SK-N-SH (cell line): ENCODE measurements around the gene SLC6A8. TPM values are rescaled to one million over a fixed set of nuclear protein-coding genes. Genes with fewer than 3 reads are reported as not detected.

ENCODE experiments used
- CTCF ChIA-PET: fragments of 300-600, 350-600 bp; formaldehyde crosslinking; extraction: SDS; loops from one replicate; lab custom pipeline; 2021; lab: Yijun Ruan, JAX
- POLR2A ChIA-PET: fragments of 350-600 bp; sonication (Branson Sonifier 250); formaldehyde crosslinking; extraction: SDS; loops from one replicate; lab custom pipeline; 2020; ENCODE audit warnings: antibody characterized with exemption, inconsistent platforms; lab: Yijun Ruan, JAX
- DNase-seq: peaks from one replicate; pipeline ENCODE4 v3.0.0; 2012
- H2AFZ ChIP-seq: fragments of 200-600 bp; sonication (generic); 2 replicates; pipeline ENCODE4 v1.8.1; 2016; ENCODE audit warnings: antibody characterized with exemption, mild to moderate bottlenecking, low read depth
- H3F3A ChIP-seq: fragments of 200-600 bp; sonication (generic); replicated peaks from 2 replicates; pipeline ENCODE3; 2016; ENCODE audit warnings: antibody characterized with exemption, mild to moderate bottlenecking; ENCODE audit not compliant: insufficient read depth
- H3K27ac ChIP-seq, 2 experiments: fragments of 200-500 bp in 1 of 2; fragments of 200-600 bp in 1 of 2; sonication (Bioruptor generic) in 1 of 2; sonication (generic), shearing (Covaris generic) in 1 of 2; 2 replicates each; pipeline versions ENCODE4 v1.5.1 to v1.6.1; 2014 to 2016; ENCODE audit warnings: low read depth in 2 of 2, inconsistent platforms in 1 of 2, low read length in 1 of 2, mild to moderate bottlenecking in 1 of 2, mixed read lengths in 1 of 2
- H3K27me3 ChIP-seq: fragments of 200-600 bp; sonication (generic), shearing (Covaris generic); 2 replicates; pipeline ENCODE4 v1.6.1; 2016; ENCODE audit warnings: mixed run types; ENCODE audit not compliant: insufficient read depth
- H3K36me3 ChIP-seq, 2 experiments: fragments of 200-500 bp in 1 of 2; fragments of 200-600 bp in 1 of 2; sonication (Bioruptor generic) in 1 of 2; sonication (generic) in 1 of 2; replicated peaks in 1 of 2; 2 replicates each; pipeline versions ENCODE3 to v1.5.1; 2014 to 2016; ENCODE audit warnings: low read length in 1 of 2, mild to moderate bottlenecking in 1 of 2; ENCODE audit not compliant: insufficient read depth in 2 of 2, control insufficient read depth in 1 of 2
- H3K4me1 ChIP-seq, 2 experiments: fragments of 200-500 bp in 1 of 2; fragments of 200-600 bp in 1 of 2; sonication (Bioruptor generic) in 1 of 2; sonication (generic), shearing (Covaris generic) in 1 of 2; 2 replicates each; pipeline versions ENCODE4 v1.5.1 to v1.6.1; 2014 to 2016; ENCODE audit warnings: low read depth in 1 of 2, low read length in 1 of 2, mixed run types in 1 of 2; ENCODE audit not compliant: insufficient read depth in 2 of 2, control insufficient read depth in 1 of 2
- H3K4me2 ChIP-seq: fragments of 200-600 bp; sonication (generic), shearing (Covaris generic); 2 replicates; pipeline ENCODE4 v1.6.1; 2017; ENCODE audit warnings: mixed run types
- H3K4me3 ChIP-seq, 2 experiments: fragments of 200-500 bp in 1 of 2; fragments of 200-600 bp in 1 of 2; sonication (Bioruptor generic) in 1 of 2; sonication (generic), shearing (Covaris generic) in 1 of 2; 2 replicates each; pipeline versions ENCODE4 v1.5.1 to v1.8.1; 2014 to 2016; ENCODE audit warnings: low read depth in 2 of 2, inconsistent platforms in 1 of 2, low read length in 1 of 2, mild to moderate bottlenecking in 1 of 2, mixed read lengths in 1 of 2, moderate library complexity in 1 of 2
- H3K79me2 ChIP-seq: fragments of 200-600 bp; sonication (generic); 2 replicates; pipeline ENCODE4 v1.8.1; 2017; ENCODE audit warnings: mild to moderate bottlenecking; ENCODE audit not compliant: insufficient read depth
- H3K9ac ChIP-seq: fragments of 200-600 bp; sonication (generic); 2 replicates; pipeline ENCODE4 v1.6.1; 2017; ENCODE audit warnings: mixed run types
- H3K9me2 ChIP-seq: fragments of 200-600 bp; sonication (generic); 2 replicates; pipeline ENCODE4 v1.6.1; 2017; ENCODE audit warnings: mixed run types
- H3K9me3 ChIP-seq: fragments of 200-600 bp; sonication (generic); 2 replicates; pipeline ENCODE4 v1.6.1; 2017; ENCODE audit warnings: mixed run types, mild to moderate bottlenecking, moderate library complexity
- H4K20me1 ChIP-seq: fragments of 200-600 bp; sonication (generic); 2 replicates; pipeline ENCODE4 v1.6.1; 2017; ENCODE audit warnings: mild to moderate bottlenecking, mixed run types; ENCODE audit not compliant: insufficient read depth
- CHD2 ChIP-seq: fragments of 150-350 bp; IDR thresholded peaks from 2 replicates; pipeline ENCODE4 v1.6.1; 2018; ENCODE audit warnings: low read length; ENCODE audit not compliant: partially characterized antibody
- CTCF ChIP-seq: fragments of 200-600 bp; sonication (generic); IDR thresholded peaks from 2 replicates; pipeline ENCODE4 v1.6.1; 2017; ENCODE audit warnings: antibody characterized with exemption, mild to moderate bottlenecking, moderate library complexity
- ELF1 ChIP-seq: IDR thresholded peaks from 2 replicates; pipeline ENCODE4 v1.4.0; 2012
- EP300 ChIP-seq, 2 experiments: IDR thresholded peaks; 2 replicates each; pipeline versions ENCODE4 v1.4.0 to v1.6.1; 2012; ENCODE audit warnings: borderline replicate concordance in 1 of 2, low read depth in 1 of 2, low read length in 1 of 2
- EZH2phosphoT487 ChIP-seq: fragments of 200-600 bp; sonication (generic); IDR thresholded peaks from 2 replicates; pipeline ENCODE4 v1.6.1; 2017; ENCODE audit warnings: low read depth, mixed run types, mild to moderate bottlenecking, antibody characterized with exemption, moderate library complexity, borderline replicate concordance
- FOXJ3 ChIP-seq: sonication (generic); formaldehyde crosslinking; IDR thresholded peaks from 2 replicates; pipeline ENCODE4 v1.5.1; 2020; ENCODE audit warnings: mild to moderate bottlenecking, missing genetic modification reagents
- GATA2 ChIP-seq: sonication (generic); formaldehyde crosslinking; IDR thresholded peaks from 2 replicates; pipeline ENCODE4 v1.5.0; 2020; ENCODE audit warnings: mild to moderate bottlenecking, missing genetic modification reagents
- MXI1 ChIP-seq: IDR thresholded peaks from 2 replicates; pipeline ENCODE4 v1.6.1; 2012; ENCODE audit warnings: mild to moderate bottlenecking, low read depth, low read length, improper control_type of control experiment
- NFIC ChIP-seq: IDR thresholded peaks from 2 replicates; pipeline ENCODE4 v1.4.0; 2012; ENCODE audit warnings: borderline replicate concordance
- NRF1 ChIP-seq: IDR thresholded peaks from 2 replicates; pipeline ENCODE4 v1.6.1; 2012; ENCODE audit warnings: low read depth, mild to moderate bottlenecking, low read length
- RCOR1 ChIP-seq: fragments of 150-350 bp; IDR thresholded peaks from 2 replicates; pipeline ENCODE4 v1.6.1; 2017; ENCODE audit warnings: antibody characterized with exemption, low read length
- RFX5 ChIP-seq: IDR thresholded peaks from 2 replicates; pipeline ENCODE4 v1.6.1; 2012; ENCODE audit warnings: mild to moderate bottlenecking, improper control_type of control experiment, low read length
- SIN3A ChIP-seq: IDR thresholded peaks from 2 replicates; pipeline ENCODE4 v1.6.1; 2012; ENCODE audit warnings: low read depth, mild to moderate bottlenecking, low read length, moderate library complexity, borderline replicate concordance
- SMC3 ChIP-seq: IDR thresholded peaks from 2 replicates; pipeline ENCODE4 v1.6.1; 2012; ENCODE audit warnings: low read depth, low read length, improper control_type of control experiment
- TAF1 ChIP-seq: IDR thresholded peaks from 2 replicates; pipeline ENCODE4 v1.6.1; 2012; ENCODE audit warnings: low read depth, mild to moderate bottlenecking, low read length, moderate library complexity, borderline replicate concordance
- USF1 ChIP-seq: IDR thresholded peaks from 2 replicates; pipeline ENCODE4 v1.4.0; 2012; ENCODE audit warnings: low read depth, borderline replicate concordance
- ZBTB33 ChIP-seq: IDR thresholded peaks from 2 replicates; pipeline ENCODE4 v1.4.0; 2012; ENCODE audit warnings: low read depth, borderline replicate concordance
- WGBS: methylation state at CpG from one replicate; pipeline ENCODE4 v1.1.6; 2017; ENCODE audit warnings: low lambda C conversion rate; 5-methylcytosine and 5-hydroxymethylcytosine counted together
- polyA plus RNA-seq, 3 experiments: library from polyadenylated mRNA; depleted of rRNA; stranded (reverse); fragments of >200 nt; gene quantifications; 2 replicates each; pipeline ENCODE4 v1.2.3, GENCODE V29; 2012

SLC6A8 gene
- polyA plus RNA-seq, 1 of the 3 experiments (the other 2 are of a cell fraction): 30.8 TPM

GRCh38 chrX:153668423-153669173 is 19.1 kb upstream of the SLC6A8 start:
- H4K20me1 ChIP-seq: no peaks in the 10 kb centered on the region
- H3K36me3 ChIP-seq: no peaks in the 10 kb centered on the region
- peaks cover 0 to 3% of the 10 kb centered on the region in 2 experiments; a peak in 1 of 4 replicates for H3K4me1 ChIP-seq
- TF ChIP-seq FOXJ3 (CRISPR knock-in tag) (no peak), RCOR1 (no peak), RFX5 (no peak), NFIC (no peak), CTCF (no peak), SMC3 (no peak), EP300 (IDR thresholded peaks at IDR 0.05; ENCODE audit: borderline replicate concordance in 1 of 2, low read depth in 1 of 2, low read length in 1 of 2) (no peak), EZH2phosphoT487 (no peak), MXI1 (no peak), CHD2 (no peak), USF1 (no peak), ELF1 (no peak), ZBTB33 (no peak), NRF1 (no peak), TAF1 (no peak), SIN3A (no peak), GATA2 (CRISPR knock-in tag) (no peak)
- no peak overlapping the region for H3K4me2 ChIP-seq
- H3K79me2 ChIP-seq: no peaks in the 10 kb centered on the region
- H3K9me2 ChIP-seq: no peaks in the 10 kb centered on the region
- 58% methylated on average over 7 of the region's 11 CpGs for WGBS
- H3F3A ChIP-seq: no peaks in the 10 kb centered on the region
- H3K4me3 ChIP-seq: no peak overlapping the region
- H2AFZ ChIP-seq: no peak overlapping the region
- H3K27ac ChIP-seq: no peak overlapping the region
- CTCF ChIA-PET: interaction anchor here (0.6 to 10.5 kb wide), 32 partner anchors 11 to 727 kb away, joined by 3 to 128 read pairs (median 6); partner anchors contain the start of genes DUSP9 and SLC6A8
- H3K9ac ChIP-seq: no peak overlapping the region
- H3K27me3 ChIP-seq: no peaks in the 10 kb centered on the region; the same call in 1 of the 2 replicates
- H3K9me3 ChIP-seq: 0 out of 2 replicates have a peak, but pooled peaks cover 9% of the 10 kb centered on the region
- no peak for DNase-seq
- POLR2A ChIA-PET: no interaction called here
